Activated T-cell treated with anti-CD3 and anti-CD28 coated beads, Interleukin-2, amount 50 U/mL, for 72 hours (primary cell): ENCODE data around the gene DOCK4. TPM values are rescaled to one million over a fixed set of nuclear protein-coding genes. Genes with fewer than 3 reads are reported as not detected.

Source experiments
- ATAC-seq, 2 donors: fragments of 150-1000 bp; cut with Tn5 transposase; replicated peaks in 1 of 2; 2 replicates each; pipeline ENCODE4 v1.10.0; 2021; ENCODE audit warnings: moderate library complexity in 2 of 2, mild to moderate bottlenecking in 1 of 2
- DNase-seq, 2 donors: peaks; one replicate each; pipeline ENCODE4 v3.0.0; 2021 to 2022; ENCODE audit warnings: mixed read lengths in 1 of 2
- H3K27ac Mint-ChIP-seq: one replicate; pipeline ENCODE4 v1.8.0; 2022; ENCODE audit warnings: mild to moderate bottlenecking, moderate library complexity, mixed read lengths
- H3K27me3 Mint-ChIP-seq: one replicate; pipeline ENCODE4 v1.8.0; 2022; ENCODE audit warnings: low read depth, mixed read lengths
- H3K36me3 Mint-ChIP-seq, 2 donors: one replicate each; pipeline ENCODE4 v1.8.0; 2022; ENCODE audit warnings: mixed read lengths in 2 of 2, mild to moderate bottlenecking in 1 of 2; ENCODE audit not compliant: insufficient read depth in 2 of 2
- H3K4me1 Mint-ChIP-seq: one replicate; pipeline ENCODE4 v1.8.0; 2022; ENCODE audit warnings: low read depth, mixed read lengths
- H3K4me3 Mint-ChIP-seq, 2 donors: one replicate each; pipeline ENCODE4 v1.8.0; 2022; ENCODE audit warnings: mild to moderate bottlenecking in 2 of 2, mixed read lengths in 2 of 2, moderate library complexity in 2 of 2
- H3K9me3 Mint-ChIP-seq, 2 donors: one replicate each; pipeline ENCODE4 v1.8.0; 2022; ENCODE audit warnings: mixed read lengths in 2 of 2
- total RNA-seq, 2 donors: library from RNA; stranded (reverse); gene quantifications; one replicate each; pipeline ENCODE4 v1.2.3, GENCODE V29; 2022

The DOCK4 gene
- total RNA-seq, 2 donors from 2014 or later: 0.29 to 0.53 TPM

GRCh38 chr7:112061051-112061450, 145.1 kb downstream of the DOCK4 start:
- ATAC-seq: no peak
- H3K4me1 Mint-ChIP-seq: no peaks in the 10 kb centered on the region
- H3K4me3 Mint-ChIP-seq: no peak overlapping the region
- no peak for DNase-seq
- H3K9me3 Mint-ChIP-seq: no peaks in the 10 kb centered on the region
- no peak overlapping the region for H3K27ac Mint-ChIP-seq
- peaks cover 5% of the 10 kb centered on the region for H3K27me3 Mint-ChIP-seq
- H3K36me3 Mint-ChIP-seq: no peaks in the 10 kb centered on the region

GRCh38 chr7:112060625-112061024, 145.6 kb downstream of the DOCK4 start:
- no peak for ATAC-seq
- H3K9me3 Mint-ChIP-seq: no peaks in the 10 kb centered on the region
- no peaks in the 10 kb centered on the region for H3K36me3 Mint-ChIP-seq
- DNase-seq: no peak
- peaks cover 5% of the 10 kb centered on the region for H3K27me3 Mint-ChIP-seq
- no peak overlapping the region for H3K27ac Mint-ChIP-seq
- no peak overlapping the region for H3K4me3 Mint-ChIP-seq
- no peaks in the 10 kb centered on the region for H3K4me1 Mint-ChIP-seq

- Mint-ChIP-seq H3K9me3 (no peaks in the 10 kb centered on the region), H3K4me1 (no peaks in the 10 kb centered on the region), H3K36me3 (no peaks in the 10 kb centered on the region), H3K27ac (no peak overlapping the region), H3K4me3 (no peak overlapping the region), H3K27me3 (peaks cover 5% of the 10 kb centered on the region)
- ATAC-seq: no peak
- DNase-seq: no peak
These were observed 146.5 kb downstream of the DOCK4 start for GRCh38 chr7:112059675-112060074.

- no peak overlapping the region for H3K27ac Mint-ChIP-seq
- H3K4me3 Mint-ChIP-seq: no peak overlapping the region
- no peaks in the 10 kb centered on the region for H3K36me3 Mint-ChIP-seq
- no peak for ATAC-seq
- H3K4me1 Mint-ChIP-seq: no peaks in the 10 kb centered on the region
- DNase-seq: no peak
- no peaks in the 10 kb centered on the region for H3K9me3 Mint-ChIP-seq
- H3K27me3 Mint-ChIP-seq: peaks cover 5% of the 10 kb centered on the region
These were observed 147.5 kb downstream of the DOCK4 start for GRCh38 chr7:112058686-112059085.

GRCh38 chr7:112056409-112056808, 149.8 kb downstream of the DOCK4 start:
- DNase-seq (no peak), ATAC-seq (peak in 1 of 2 donors; percentile 51)
- H3K9me3 Mint-ChIP-seq: no peaks in the 10 kb centered on the region
- H3K4me1 Mint-ChIP-seq: no peaks in the 10 kb centered on the region
- peaks cover 11% of the 10 kb centered on the region for H3K27me3 Mint-ChIP-seq
- H3K4me3 Mint-ChIP-seq: no peak overlapping the region
- H3K36me3 Mint-ChIP-seq: no peaks in the 10 kb centered on the region
- H3K27ac Mint-ChIP-seq: peak overlapping the region; percentile 60

GRCh38 chr7:112053737-112054069, 152.5 kb downstream of the DOCK4 start:
- Mint-ChIP-seq H3K27ac (no peak overlapping the region), H3K36me3 (no peaks in the 10 kb centered on the region), H3K27me3 (peaks cover 6% of the 10 kb centered on the region), H3K4me3 (no peak overlapping the region), H3K4me1 (no peaks in the 10 kb centered on the region), H3K9me3 (no peaks in the 10 kb centered on the region)
- no peak for DNase-seq
- ATAC-seq: no peak

GRCh38 chr7:112052993-112053736, 153.0 kb downstream of the DOCK4 start:
- Mint-ChIP-seq H3K4me3 (no peak overlapping the region), H3K4me1 (no peaks in the 10 kb centered on the region), H3K36me3 (no peaks in the 10 kb centered on the region), H3K27me3 (peaks cover 6% of the 10 kb centered on the region), H3K27ac (no peak overlapping the region), H3K9me3 (no peaks in the 10 kb centered on the region)
- DNase-seq (no peak), ATAC-seq (no peak)

- no peak for ATAC-seq
These were observed 153.7 kb downstream of the DOCK4 start for GRCh38 chr7:112052498-112052897.

GRCh38 chr7:112050250-112050881, 155.8 kb downstream of the DOCK4 start:
- H3K4me1 Mint-ChIP-seq: no peaks in the 10 kb centered on the region
- ATAC-seq (no peak), DNase-seq (no peak)
- no peak overlapping the region for H3K4me3 Mint-ChIP-seq
- H3K27ac Mint-ChIP-seq: no peak overlapping the region
- no peaks in the 10 kb centered on the region for H3K36me3 Mint-ChIP-seq
- no peaks in the 10 kb centered on the region for H3K9me3 Mint-ChIP-seq
- H3K27me3 Mint-ChIP-seq: peaks cover 8% of the 10 kb centered on the region

More at GRCh38 chr7:112052498-112052897, 153.7 kb downstream of the DOCK4 start:
- H3K36me3 Mint-ChIP-seq: no peaks in the 10 kb centered on the region
- H3K4me3 Mint-ChIP-seq: no peak overlapping the region
- DNase-seq: no peak
- H3K9me3 Mint-ChIP-seq: no peaks in the 10 kb centered on the region
- H3K27me3 Mint-ChIP-seq: peaks cover 6% of the 10 kb centered on the region
- H3K27ac Mint-ChIP-seq: no peak overlapping the region
- H3K4me1 Mint-ChIP-seq: no peaks in the 10 kb centered on the region

- no peaks in the 10 kb centered on the region for H3K4me1 Mint-ChIP-seq
- H3K27ac Mint-ChIP-seq: no peak overlapping the region
- no peaks in the 10 kb centered on the region for H3K36me3 Mint-ChIP-seq
- no peak overlapping the region for H3K4me3 Mint-ChIP-seq
- peaks cover 0 to 4% of the 10 kb centered on the region in 2 donors for H3K9me3 Mint-ChIP-seq
- ATAC-seq (no peak), DNase-seq (no peak)
- peaks cover 14% of the 10 kb centered on the region for H3K27me3 Mint-ChIP-seq
These were observed 156.5 kb downstream of the DOCK4 start for GRCh38 chr7:112049555-112050249.

GRCh38 chr7:112047421-112047820, 158.8 kb downstream of the DOCK4 start:
- Mint-ChIP-seq H3K27me3 (peaks cover 14% of the 10 kb centered on the region), H3K36me3 (no peaks in the 10 kb centered on the region), H3K4me3 (no peak overlapping the region), H3K9me3 (peaks cover 0 to 4% of the 10 kb centered on the region in 2 donors), H3K4me1 (no peaks in the 10 kb centered on the region), H3K27ac (no peak overlapping the region)
- ATAC-seq (no peak), DNase-seq (no peak)

GRCh38 chr7:112045222-112045621, 161.0 kb downstream of the DOCK4 start:
- H3K27me3 Mint-ChIP-seq: peaks cover 14% of the 10 kb centered on the region
- no peaks in the 10 kb centered on the region for H3K36me3 Mint-ChIP-seq
- peaks cover 0 to 4% of the 10 kb centered on the region in 2 donors for H3K9me3 Mint-ChIP-seq
- DNase-seq: no peak
- H3K4me1 Mint-ChIP-seq: no peaks in the 10 kb centered on the region
- H3K27ac Mint-ChIP-seq: no peak overlapping the region
- no peak overlapping the region for H3K4me3 Mint-ChIP-seq
- ATAC-seq: no peak

GRCh38 chr7:112042631-112043030, 163.6 kb downstream of the DOCK4 start:
- H3K36me3 Mint-ChIP-seq: no peaks in the 10 kb centered on the region
- no peak overlapping the region for H3K27ac Mint-ChIP-seq
- no peak overlapping the region for H3K4me3 Mint-ChIP-seq
- H3K9me3 Mint-ChIP-seq: peaks cover 0 to 4% of the 10 kb centered on the region in 2 donors
- no peaks in the 10 kb centered on the region for H3K4me1 Mint-ChIP-seq
- ATAC-seq (no peak), DNase-seq (no peak)
- H3K27me3 Mint-ChIP-seq: peaks cover 14% of the 10 kb centered on the region
